Memory B cell (primary cell): Measurements from ENCODE around the gene GRK6.

Experiments used
- ATAC-seq: fragments of 150-1000 bp; cut with Tn5 transposase; 2 replicates; pipeline ENCODE4 v1.10.0; 2021; ENCODE audit warnings: low read depth, mild to moderate bottlenecking, moderate library complexity
- DNase-seq, 2 donors: peaks; one replicate each; pipeline ENCODE4 v3.0.0; 2022; ENCODE audit warnings: low spot score in 2 of 2
- H3K27ac Mint-ChIP-seq: one replicate; pipeline ENCODE4 v1.8.0; 2022; ENCODE audit warnings: mild to moderate bottlenecking, moderate library complexity, mixed read lengths
- H3K27me3 Mint-ChIP-seq: one replicate; pipeline ENCODE4 v1.8.0; 2022; ENCODE audit warnings: mixed read lengths
- H3K36me3 Mint-ChIP-seq: one replicate; pipeline ENCODE4 v1.8.0; 2022; ENCODE audit warnings: mild to moderate bottlenecking, mixed read lengths
- H3K4me1 Mint-ChIP-seq: one replicate; pipeline ENCODE4 v1.8.0; 2022; ENCODE audit warnings: mixed read lengths
- H3K4me3 Mint-ChIP-seq: one replicate; pipeline ENCODE4 v1.8.0; 2022; ENCODE audit warnings: mild to moderate bottlenecking, moderate library complexity, mixed read lengths
- H3K9me3 Mint-ChIP-seq: one replicate; pipeline ENCODE4 v1.8.0; 2022; ENCODE audit warnings: mixed read lengths

The GRK6 gene

GRCh38 chr5:177455661-177456590, 29.4 kb downstream of the GRK6 start:
- no peaks in the 10 kb centered on the region for H3K27me3 Mint-ChIP-seq
- peak overlapping the region; percentile 93 for H3K4me3 Mint-ChIP-seq
- no peaks in the 10 kb centered on the region for H3K36me3 Mint-ChIP-seq
- peak; percentile 93 to 94 for DNase-seq
- peak overlapping the region; percentile 98 for H3K27ac Mint-ChIP-seq
- peak; percentile 28 for ATAC-seq
- peaks cover 15% of the 10 kb centered on the region for H3K4me1 Mint-ChIP-seq
- no peaks in the 10 kb centered on the region for H3K9me3 Mint-ChIP-seq

GRCh38 chr5:177456591-177456964, 30.1 kb downstream of the GRK6 start:
- Mint-ChIP-seq H3K9me3 (no peaks in the 10 kb centered on the region), H3K27me3 (no peaks in the 10 kb centered on the region), H3K27ac (peak overlapping the region; percentile 98), H3K36me3 (no peaks in the 10 kb centered on the region), H3K4me3 (peak overlapping the region; percentile 93), H3K4me1 (peaks cover 14% of the 10 kb centered on the region)
- no peak for ATAC-seq
- no peak for DNase-seq

- peak overlapping the region; percentile 45 for H3K27ac Mint-ChIP-seq
- no peaks in the 10 kb centered on the region for H3K9me3 Mint-ChIP-seq
- H3K4me1 Mint-ChIP-seq = peaks cover 9% of the 10 kb centered on the region
- no peaks in the 10 kb centered on the region for H3K27me3 Mint-ChIP-seq
- DNase-seq (peak in 1 of 2 donors; percentile 68), ATAC-seq (peak; percentile 16)
- no peaks in the 10 kb centered on the region for H3K36me3 Mint-ChIP-seq
- H3K4me3 Mint-ChIP-seq = no peak overlapping the region
Measured at GRCh38 chr5:177456976-177457851, 30.7 kb downstream of the GRK6 start.

- Mint-ChIP-seq H3K27me3 (no peaks in the 10 kb centered on the region), H3K4me1 (peaks cover 9% of the 10 kb centered on the region), H3K4me3 (no peak overlapping the region), H3K27ac (peak overlapping the region; percentile 45), H3K9me3 (no peaks in the 10 kb centered on the region), H3K36me3 (no peaks in the 10 kb centered on the region)
- ATAC-seq (no peak), DNase-seq (no peak)
Measured at GRCh38 chr5:177457852-177458681, 31.6 kb downstream of the GRK6 start.

- Mint-ChIP-seq H3K27ac (no peak overlapping the region), H3K4me3 (no peak overlapping the region)
Measured at GRCh38 chr5:177458912-177459350, 32.5 kb downstream of the GRK6 start.

GRCh38 chr5:177459357-177459756, 32.9 kb downstream of the GRK6 start:
- ATAC-seq (no peak), DNase-seq (no peak)
- no peaks in the 10 kb centered on the region for H3K36me3 Mint-ChIP-seq
- no peak overlapping the region for H3K27ac Mint-ChIP-seq
- no peaks in the 10 kb centered on the region for H3K9me3 Mint-ChIP-seq
- no peaks in the 10 kb centered on the region for H3K27me3 Mint-ChIP-seq
- peaks cover 4% of the 10 kb centered on the region for H3K4me1 Mint-ChIP-seq
- H3K4me3 Mint-ChIP-seq = no peak overlapping the region

More at GRCh38 chr5:177458912-177459350, 32.5 kb downstream of the GRK6 start:
- DNase-seq (no peak), ATAC-seq (no peak)
- Mint-ChIP-seq H3K9me3 (no peaks in the 10 kb centered on the region), H3K36me3 (no peaks in the 10 kb centered on the region), H3K4me1 (peaks cover 6% of the 10 kb centered on the region), H3K27me3 (no peaks in the 10 kb centered on the region)

GRCh38 chr5:177459819-177460628, 33.5 kb downstream of the GRK6 start:
- Mint-ChIP-seq H3K27ac (no peak overlapping the region), H3K27me3 (no peaks in the 10 kb centered on the region)
- no peak for ATAC-seq

GRCh38 chr5:177462021-177462670, 35.7 kb downstream of the GRK6 start:
- no peaks in the 10 kb centered on the region for H3K27me3 Mint-ChIP-seq
- DNase-seq = no peak
- no peak for ATAC-seq
- H3K4me3 Mint-ChIP-seq = no peak overlapping the region
- H3K4me1 Mint-ChIP-seq = no peaks in the 10 kb centered on the region
- H3K36me3 Mint-ChIP-seq = no peaks in the 10 kb centered on the region
- no peaks in the 10 kb centered on the region for H3K9me3 Mint-ChIP-seq
- H3K27ac Mint-ChIP-seq = no peak overlapping the region

More at GRCh38 chr5:177459819-177460628, 33.5 kb downstream of the GRK6 start:
- no peaks in the 10 kb centered on the region for H3K36me3 Mint-ChIP-seq
- H3K9me3 Mint-ChIP-seq = no peaks in the 10 kb centered on the region
- no peak overlapping the region for H3K4me3 Mint-ChIP-seq
- peaks cover 4% of the 10 kb centered on the region for H3K4me1 Mint-ChIP-seq
- no peak for DNase-seq

GRCh38 chr5:177465044-177465443, 38.6 kb downstream of the GRK6 start:
- DNase-seq (no peak), ATAC-seq (no peak)
- H3K4me1 Mint-ChIP-seq = no peaks in the 10 kb centered on the region
- H3K4me3 Mint-ChIP-seq = no peak overlapping the region
- no peaks in the 10 kb centered on the region for H3K27me3 Mint-ChIP-seq
- H3K36me3 Mint-ChIP-seq = no peaks in the 10 kb centered on the region
- H3K9me3 Mint-ChIP-seq = no peaks in the 10 kb centered on the region
- H3K27ac Mint-ChIP-seq = no peak overlapping the region

- Mint-ChIP-seq H3K27ac (no peak overlapping the region), H3K27me3 (peaks cover 3% of the 10 kb centered on the region), H3K9me3 (no peaks in the 10 kb centered on the region), H3K4me1 (no peaks in the 10 kb centered on the region), H3K4me3 (no peak overlapping the region), H3K36me3 (no peaks in the 10 kb centered on the region)
- ATAC-seq = no peak
- no peak for DNase-seq
Measured at GRCh38 chr5:177466861-177467260, 40.4 kb downstream of the GRK6 start.

- Mint-ChIP-seq H3K4me3 (no peak overlapping the region), H3K9me3 (no peaks in the 10 kb centered on the region), H3K36me3 (no peaks in the 10 kb centered on the region), H3K27me3 (peaks cover 3% of the 10 kb centered on the region), H3K27ac (no peak overlapping the region), H3K4me1 (no peaks in the 10 kb centered on the region)
- ATAC-seq = no peak
- no peak for DNase-seq
Measured at GRCh38 chr5:177467436-177467835, 41.0 kb downstream of the GRK6 start.

GRCh38 chr5:177468329-177468684, 41.8 kb downstream of the GRK6 start:
- ATAC-seq = no peak
- Mint-ChIP-seq H3K27ac (no peak overlapping the region), H3K36me3 (no peaks in the 10 kb centered on the region)

More at GRCh38 chr5:177468329-177468684, 41.8 kb downstream of the GRK6 start:
- H3K9me3 Mint-ChIP-seq = no peaks in the 10 kb centered on the region
- no peak for DNase-seq
- no peaks in the 10 kb centered on the region for H3K4me1 Mint-ChIP-seq
- H3K27me3 Mint-ChIP-seq = peaks cover 3% of the 10 kb centered on the region
- no peak overlapping the region for H3K4me3 Mint-ChIP-seq
